Mesendoderm (in vitro differentiated cells): ENCODE data around the gene IL24.

ENCODE experiments used
- DNase-seq: peaks from one replicate; pipeline ENCODE4 v3.0.0; 2013
- H2AK5ac ChIP-seq: 2 replicates; pipeline ENCODE4 v1.6.1; 2013; ENCODE audit warnings: low read length, inconsistent platforms
- H2BK120ac ChIP-seq: 2 replicates; pipeline ENCODE4 v1.6.1; 2013; ENCODE audit warnings: low read depth, mild to moderate bottlenecking, low read length, moderate library complexity, mixed read lengths
- H2BK15ac ChIP-seq: replicated peaks from 2 replicates; pipeline ENCODE4 v1.6.1; 2013; ENCODE audit warnings: low read depth, mild to moderate bottlenecking, moderate library complexity
- H2BK5ac ChIP-seq: 2 replicates; pipeline ENCODE4 v1.6.1; 2013; ENCODE audit warnings: low read length, inconsistent platforms
- H3K18ac ChIP-seq: 2 replicates; pipeline ENCODE4 v1.6.1; 2013; ENCODE audit warnings: mild to moderate bottlenecking, low read length, mixed read lengths
- H3K23ac ChIP-seq: one replicate; pipeline ENCODE4 v1.6.1; 2013; ENCODE audit warnings: low read length
- H3K27ac ChIP-seq: 2 replicates; pipeline ENCODE4 v1.5.1; 2013; ENCODE audit warnings: low read depth, mild to moderate bottlenecking, inconsistent platforms, low read length, moderate library complexity
- H3K27me3 ChIP-seq: 2 replicates; pipeline ENCODE4 v1.6.1; 2013; ENCODE audit warnings: low read length, control low read depth, mild to moderate bottlenecking, inconsistent platforms; ENCODE audit not compliant: insufficient read depth, poor library complexity
- H3K36me3 ChIP-seq: 2 replicates; pipeline ENCODE4 v1.6.1; 2013; ENCODE audit warnings: low read length, inconsistent platforms; ENCODE audit not compliant: control insufficient read depth, insufficient read depth
- H3K4ac ChIP-seq: one replicate; pipeline ENCODE4 v1.6.1; 2013; ENCODE audit warnings: low read depth, mild to moderate bottlenecking, low read length, moderate library complexity
- H3K4me1 ChIP-seq: 2 replicates; pipeline ENCODE4 v1.6.1; 2013; ENCODE audit warnings: low read depth, low read length, inconsistent platforms; ENCODE audit not compliant: control insufficient read depth
- H3K4me2 ChIP-seq: 2 replicates; pipeline ENCODE4 v1.6.1; 2013; ENCODE audit warnings: low read length
- H3K4me3 ChIP-seq: 2 replicates; pipeline ENCODE4 v1.5.1; 2013; ENCODE audit warnings: mild to moderate bottlenecking, low read length
- H3K56ac ChIP-seq: one replicate; pipeline ENCODE4 v1.6.1; 2013; ENCODE audit warnings: low read length
- H3K79me1 ChIP-seq: 2 replicates; pipeline ENCODE4 v1.6.1; 2013; ENCODE audit warnings: low read length, inconsistent platforms
- H3K79me2 ChIP-seq: 2 replicates; pipeline ENCODE4 v1.6.1; 2013; ENCODE audit warnings: mild to moderate bottlenecking, low read length; ENCODE audit not compliant: control insufficient read depth, insufficient read depth
- H3K9ac ChIP-seq: 2 replicates; pipeline ENCODE4 v1.6.1; 2013; ENCODE audit warnings: low read length, inconsistent platforms
- H4K5ac ChIP-seq: one replicate; pipeline ENCODE4 v1.6.1; 2013; ENCODE audit warnings: low read length
- H4K8ac ChIP-seq: one replicate; pipeline ENCODE4 v1.6.1; 2013; ENCODE audit warnings: low read depth, mild to moderate bottlenecking, control low read depth, low read length, moderate library complexity
- WGBS: extraction: QIAGEN DNeasy Blood & Tissue Kit; methylation state at CpG from one replicate; pipeline ENCODE4 v1.1.7; 2013; ENCODE audit warnings: low lambda C conversion rate, missing lambda C conversion rate; ENCODE audit not compliant: insufficient coverage; ENCODE audit errors: extremely low coverage; 5-methylcytosine and 5-hydroxymethylcytosine counted together

Gene IL24

DNA sequence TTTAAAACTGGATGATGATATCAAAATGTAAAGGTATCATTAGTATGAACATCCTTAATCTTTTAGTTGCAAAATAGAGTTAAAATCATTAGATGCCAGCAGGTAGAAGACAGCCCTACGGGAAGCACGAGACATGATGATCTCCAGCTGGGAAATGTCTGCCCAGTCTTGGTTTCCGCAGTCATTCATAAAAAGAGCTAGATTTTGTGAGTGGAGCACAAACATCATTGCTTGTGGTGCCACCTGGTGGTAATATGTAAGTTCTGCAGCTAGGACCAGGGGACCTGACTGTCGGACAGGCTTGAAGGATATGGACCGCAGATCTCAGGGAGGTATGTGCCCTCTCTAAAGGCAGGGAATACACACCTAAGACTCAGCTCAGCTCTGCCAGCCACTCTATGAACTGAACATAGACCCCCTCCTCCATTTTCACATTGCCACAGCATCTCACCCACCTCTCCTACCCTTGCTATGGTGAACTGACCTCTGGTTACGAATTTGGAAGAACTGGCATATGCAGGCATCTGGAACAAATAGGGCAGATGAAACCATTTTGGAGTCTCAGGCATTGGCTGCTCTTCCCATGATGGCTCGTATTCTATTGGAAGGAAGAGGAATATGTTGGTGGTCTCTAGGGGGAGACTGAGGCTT, 15.3 kb downstream of the IL24 start:
- H3K23ac ChIP-seq: no peak overlapping the region
- H4K5ac ChIP-seq: no peak overlapping the region
- H3K4me2 ChIP-seq: no peak overlapping the region
- H3K18ac ChIP-seq: no peak overlapping the region
- no peak overlapping the region for H3K4ac ChIP-seq
- no peaks in the 10 kb centered on the region for H3K4me1 ChIP-seq
- no peak overlapping the region for H3K9ac ChIP-seq
- H4K8ac ChIP-seq: no peak overlapping the region
- H2BK5ac ChIP-seq: no peak overlapping the region
- H2AK5ac ChIP-seq: no peak overlapping the region
- H3K79me1 ChIP-seq: no peaks in the 10 kb centered on the region
- peak; percentile 77 for DNase-seq
- H2BK15ac ChIP-seq: no peak overlapping the region
- no peak overlapping the region for H3K4me3 ChIP-seq
- no peaks in the 10 kb centered on the region for H3K79me2 ChIP-seq
- H3K27me3 ChIP-seq: peaks cover 5% of the 10 kb centered on the region
- no peak overlapping the region for H2BK120ac ChIP-seq
- H3K56ac ChIP-seq: no peak overlapping the region
- no peaks in the 10 kb centered on the region for H3K36me3 ChIP-seq
- H3K27ac ChIP-seq: no peak overlapping the region
- WGBS: no CpG with 5 or more reads among the region's 7 CpGs

DNA sequence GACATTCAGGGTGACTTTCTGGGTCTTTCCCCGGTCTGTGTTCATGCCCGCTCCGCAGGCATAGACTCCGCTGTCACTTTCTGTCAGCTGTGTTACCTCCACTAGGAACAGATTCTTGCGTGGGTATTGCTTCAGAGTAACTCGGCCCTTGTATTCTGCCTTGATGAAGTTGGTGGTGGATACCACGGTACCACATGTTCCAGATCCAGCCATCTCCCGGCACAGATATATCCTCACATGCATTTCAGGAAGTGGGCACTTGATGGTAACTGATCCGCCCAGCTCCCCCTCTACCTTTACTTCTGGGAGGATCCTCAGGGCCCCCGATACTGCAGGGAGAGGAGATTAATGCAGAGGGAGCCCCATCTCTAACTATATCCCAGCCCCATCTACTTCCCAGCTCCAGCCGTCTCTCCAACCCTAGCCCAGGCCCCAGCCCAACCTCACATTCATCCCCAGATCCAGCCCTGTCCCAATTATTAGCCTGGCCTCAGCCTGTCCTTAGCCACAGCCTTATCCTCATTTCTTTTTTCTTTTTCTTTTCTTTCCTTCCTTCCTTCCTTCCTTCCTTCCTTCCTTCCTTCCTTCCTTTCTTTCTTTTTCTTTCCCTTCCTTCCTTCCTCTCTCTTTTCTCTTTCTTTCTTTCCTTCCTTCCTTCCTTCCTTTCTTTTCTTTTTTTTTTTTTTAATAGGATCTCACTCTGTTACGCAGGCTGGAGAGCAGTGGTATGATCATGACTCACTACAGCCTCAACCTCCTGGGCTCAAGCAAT, 16.7 kb downstream of the IL24 start:
- no peak overlapping the region for H2BK120ac ChIP-seq
- H3K56ac ChIP-seq: no peak overlapping the region
- H3K4me3 ChIP-seq: no peak overlapping the region
- H4K5ac ChIP-seq: no peak overlapping the region
- H3K23ac ChIP-seq: no peak overlapping the region
- H3K4ac ChIP-seq: no peak overlapping the region
- no peak overlapping the region for H2AK5ac ChIP-seq
- no peak overlapping the region for H3K4me2 ChIP-seq
- H3K79me1 ChIP-seq: no peaks in the 10 kb centered on the region
- no peaks in the 10 kb centered on the region for H3K4me1 ChIP-seq
- H3K27ac ChIP-seq: no peak overlapping the region
- DNase-seq: no peak
- H3K36me3 ChIP-seq: no peaks in the 10 kb centered on the region
- no CpG with 5 or more reads among the region's 12 CpGs for WGBS
- H3K27me3 ChIP-seq: no peaks in the 10 kb centered on the region
- no peak overlapping the region for H2BK5ac ChIP-seq
- H2BK15ac ChIP-seq: no peak overlapping the region
- H3K79me2 ChIP-seq: no peaks in the 10 kb centered on the region
- H3K9ac ChIP-seq: no peak overlapping the region
- H4K8ac ChIP-seq: no peak overlapping the region
- no peak overlapping the region for H3K18ac ChIP-seq

- Histone ChIP-seq H2BK120ac (no peak overlapping the region), H3K9ac (no peak overlapping the region), H3K27ac (no peak overlapping the region), H3K4ac (no peak overlapping the region), H3K4me1 (no peaks in the 10 kb centered on the region), H2BK15ac (no peak overlapping the region), H3K18ac (no peak overlapping the region), H3K4me2 (no peak overlapping the region), H3K23ac (no peak overlapping the region), H2AK5ac (no peak overlapping the region), H3K79me2 (no peaks in the 10 kb centered on the region), H3K36me3 (no peaks in the 10 kb centered on the region), H3K56ac (no peak overlapping the region), H3K79me1 (no peaks in the 10 kb centered on the region), H4K5ac (no peak overlapping the region), H3K27me3 (no peaks in the 10 kb centered on the region), H4K8ac (no peak overlapping the region), H3K4me3 (no peak overlapping the region), H2BK5ac (no peak overlapping the region)
- no peak for DNase-seq
- WGBS: no CpG with 5 or more reads among the region's 15 CpGs
Observed at GRCh38 chr1:206915030-206915735, 17.9 kb downstream of the IL24 start.

GRCh38 chr1:206916000-206916709, 18.9 kb downstream of the IL24 start:
- H3K4me3 ChIP-seq: no peak overlapping the region
- H3K27me3 ChIP-seq: no peaks in the 10 kb centered on the region
- H3K27ac ChIP-seq: no peak overlapping the region
- no peaks in the 10 kb centered on the region for H3K79me2 ChIP-seq
- no peak for DNase-seq
- no peak overlapping the region for H4K8ac ChIP-seq
- H3K23ac ChIP-seq: no peak overlapping the region
- no peak overlapping the region for H3K9ac ChIP-seq
- no CpG with 5 or more reads among the region's 8 CpGs for WGBS
- no peak overlapping the region for H2BK120ac ChIP-seq
- no peak overlapping the region for H3K4ac ChIP-seq
- no peak overlapping the region for H2BK15ac ChIP-seq
- no peak overlapping the region for H3K4me2 ChIP-seq
- no peaks in the 10 kb centered on the region for H3K79me1 ChIP-seq
- no peak overlapping the region for H4K5ac ChIP-seq
- H2BK5ac ChIP-seq: no peak overlapping the region
- H3K56ac ChIP-seq: no peak overlapping the region
- H3K18ac ChIP-seq: no peak overlapping the region
- no peaks in the 10 kb centered on the region for H3K36me3 ChIP-seq
- no peaks in the 10 kb centered on the region for H3K4me1 ChIP-seq
- H2AK5ac ChIP-seq: no peak overlapping the region

DNA sequence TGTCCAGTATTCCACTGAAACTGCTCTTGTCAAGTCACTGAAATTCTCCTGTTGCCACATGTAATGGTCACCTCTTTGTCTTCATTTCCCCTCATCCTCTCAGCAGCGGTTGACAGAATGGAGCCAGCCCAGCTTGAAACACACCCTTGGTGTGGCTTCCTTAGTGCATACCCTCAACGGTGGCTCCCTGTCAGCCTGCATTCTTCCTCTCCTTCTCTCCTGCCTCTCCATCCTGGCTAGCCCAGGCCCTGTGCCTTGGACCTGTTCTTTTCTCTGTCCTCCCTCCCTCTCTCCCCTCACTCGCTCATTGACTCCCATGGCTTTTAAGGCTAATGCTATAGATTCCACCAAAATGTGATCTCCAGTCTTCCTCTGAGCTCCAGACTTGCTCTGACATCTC, 20.8 kb downstream of the IL24 start:
- Histone ChIP-seq H4K5ac (no peak overlapping the region), H2BK15ac (no peak overlapping the region), H3K79me2 (no peaks in the 10 kb centered on the region), H3K4ac (no peak overlapping the region), H3K27me3 (no peaks in the 10 kb centered on the region), H3K56ac (no peak overlapping the region), H3K18ac (no peak overlapping the region), H3K36me3 (no peaks in the 10 kb centered on the region), H3K9ac (no peak overlapping the region), H3K4me1 (no peaks in the 10 kb centered on the region), H3K23ac (no peak overlapping the region), H2AK5ac (no peak overlapping the region), H3K4me3 (no peak overlapping the region), H3K79me1 (no peaks in the 10 kb centered on the region), H2BK120ac (no peak overlapping the region), H3K27ac (no peak overlapping the region), H4K8ac (no peak overlapping the region), H2BK5ac (no peak overlapping the region), H3K4me2 (no peak overlapping the region)
- DNase-seq: no peak
- WGBS: no CpG with 5 or more reads among the region's 3 CpGs
